SK-N-SH (cell line): ENCODE results near the gene MACROD2.

Source experiments
- CTCF ChIP-seq: fragments of 200-600 bp; sonication (generic); IDR thresholded peaks from 2 replicates; pipeline ENCODE4 v1.6.1; 2017; ENCODE audit warnings: antibody characterized with exemption, mild to moderate bottlenecking, moderate library complexity
- EZH2phosphoT487 ChIP-seq: fragments of 200-600 bp; sonication (generic); IDR thresholded peaks from 2 replicates; pipeline ENCODE4 v1.6.1; 2017; ENCODE audit warnings: low read depth, mixed run types, mild to moderate bottlenecking, antibody characterized with exemption, moderate library complexity, borderline replicate concordance
- FOSL2 ChIP-seq: IDR thresholded peaks from 2 replicates; pipeline ENCODE4 v1.4.0; 2012; ENCODE audit warnings: low read depth, mild to moderate bottlenecking, moderate library complexity, borderline replicate concordance
- IRF3 ChIP-seq: fragments of 150-350 bp; IDR thresholded peaks from 2 replicates; pipeline ENCODE4 v1.6.1; 2016; ENCODE audit warnings: mild to moderate bottlenecking, low read depth, low read length
- MAX ChIP-seq: IDR thresholded peaks from 2 replicates; pipeline ENCODE4 v1.4.0; 2012; ENCODE audit warnings: low read depth
- PBX3 ChIP-seq: IDR thresholded peaks from 2 replicates; pipeline ENCODE4; 2012
- RCOR1 ChIP-seq: fragments of 150-350 bp; IDR thresholded peaks from 2 replicates; pipeline ENCODE4 v1.6.1; 2017; ENCODE audit warnings: antibody characterized with exemption, low read length
- REST ChIP-seq: IDR thresholded peaks from 2 replicates; pipeline ENCODE4 v1.6.1; 2012; ENCODE audit warnings: mild to moderate bottlenecking, low read depth, low read length, moderate library complexity
- RXRA ChIP-seq: IDR thresholded peaks from 2 replicates; pipeline ENCODE4 v1.4.0; 2012; ENCODE audit warnings: low read depth, mild to moderate bottlenecking, borderline replicate concordance
- SMC3 ChIP-seq: IDR thresholded peaks from 2 replicates; pipeline ENCODE4 v1.6.1; 2012; ENCODE audit warnings: low read depth, low read length, improper control_type of control experiment
- TAF1 ChIP-seq: IDR thresholded peaks from 2 replicates; pipeline ENCODE4 v1.6.1; 2012; ENCODE audit warnings: low read depth, mild to moderate bottlenecking, low read length, moderate library complexity, borderline replicate concordance
- ZBTB33 ChIP-seq: IDR thresholded peaks from 2 replicates; pipeline ENCODE4 v1.4.0; 2012; ENCODE audit warnings: low read depth, borderline replicate concordance

- TF ChIP-seq MAX (no peak), RCOR1 (no peak), CTCF (no peak), SMC3 (no peak), ZBTB33 (no peak), FOSL2 (no peak), TAF1 (no peak), EZH2phosphoT487 (no peak), REST (no peak), PBX3 (no peak), RXRA (no peak), IRF3 (no peak)
Measured at GRCh38 chr20:14561741-14562221, 566.5 kb downstream of the MACROD2 start.
